ENCODE data around the gene AZGP1. TPM values are rescaled to one million over a fixed set of nuclear protein-coding genes. Genes with fewer than 3 reads are reported as not detected.
A peak's percentile ranks its signal among the peaks of the same experiment; 100 is the strongest.

AZGP1 gene
- total RNA-seq, 1 experiment from 2014 or later, result not detected

- BruUV-seq (replicated peaks), result no TSS peak
- TF ChIP-seq CTCF (conservative IDR thresholded peaks at IDR 0.05; ENCODE audit: low read depth, low read length) (no peak), EZH2 (IDR thresholded peaks at IDR 0.05; ENCODE audit: borderline replicate concordance, low read depth, low read length, poor library complexity, severe bottlenecking) (no peak)
- intact Hi-C loops (cut with micrococcal nuclease; ENCODE audit: unreplicated experiment), result no loop called here
- Histone ChIP-seq H3K36me3 (ENCODE audit: insufficient read depth, low read length, poor library complexity, severe bottlenecking) (no peaks in the 10 kb centered on the region), H3K4me1 (ENCODE audit: insufficient read depth, low read length, poor library complexity, severe bottlenecking) (peaks cover 5% of the 10 kb centered on the region), H3K27ac (ENCODE audit: low read depth, low read length, poor library complexity, severe bottlenecking) (no peak overlapping the region), H3K4me3 (ENCODE audit: low read depth, low read length, poor library complexity, severe bottlenecking) (no peak overlapping the region), H3K9me3 (ENCODE audit: low read depth, low read length, poor library complexity, severe bottlenecking) (no peaks in the 10 kb centered on the region), H3K27me3 (replicated peaks; ENCODE audit: insufficient read depth, low read depth, low read length, poor library complexity) (peaks cover 46% of the 10 kb centered on the region)
- DNase-seq (ENCODE audit: low spot score), result no peak
- CTCF ChIA-PET, result no interaction called here
- POLR2A ChIA-PET (ENCODE audit: low non-redundant PET), result no interaction called here
Measured at GRCh38 chr7:99926321-99926720, 49.5 kb downstream of the AZGP1 start.

- Histone ChIP-seq H3K27me3 (replicated peaks; ENCODE audit: insufficient read depth, low read depth, low read length, poor library complexity) (peaks cover 37% of the 10 kb centered on the region), H3K4me1 (ENCODE audit: insufficient read depth, low read length, poor library complexity, severe bottlenecking) (peaks cover 1% of the 10 kb centered on the region), H3K4me3 (ENCODE audit: low read depth, low read length, poor library complexity, severe bottlenecking) (no peak overlapping the region), H3K9me3 (ENCODE audit: low read depth, low read length, poor library complexity, severe bottlenecking) (no peaks in the 10 kb centered on the region), H3K27ac (ENCODE audit: low read depth, low read length, poor library complexity, severe bottlenecking) (no peak overlapping the region), H3K36me3 (ENCODE audit: insufficient read depth, low read length, poor library complexity, severe bottlenecking) (no peaks in the 10 kb centered on the region)
- ChIA-PET POLR2A (ENCODE audit: low non-redundant PET) (interaction anchor here (0.7 kb wide), 1 partner anchor 12 kb away, joined by 3 read pairs; no protein-coding TSS in a partner anchor), CTCF (no interaction called here)
- no peak for DNase-seq (ENCODE audit: low spot score)
- TF ChIP-seq CTCF (conservative IDR thresholded peaks at IDR 0.05; ENCODE audit: low read depth, low read length) (no peak), EZH2 (IDR thresholded peaks at IDR 0.05; ENCODE audit: borderline replicate concordance, low read depth, low read length, poor library complexity, severe bottlenecking) (no peak)
- intact Hi-C loops (cut with micrococcal nuclease; ENCODE audit: unreplicated experiment), result no loop called here
- BruUV-seq (replicated peaks), result no TSS peak
Measured at GRCh38 chr7:99923200-99923599, 52.6 kb downstream of the AZGP1 start.

- CTCF ChIA-PET, result no interaction called here
- BruUV-seq (replicated peaks), result no TSS peak
- Histone ChIP-seq H3K4me3 (ENCODE audit: low read depth, low read length, poor library complexity, severe bottlenecking) (peak overlapping the region; percentile 81), H3K4me1 (ENCODE audit: insufficient read depth, low read length, poor library complexity, severe bottlenecking) (peaks cover 7% of the 10 kb centered on the region), H3K36me3 (ENCODE audit: insufficient read depth, low read length, poor library complexity, severe bottlenecking) (no peaks in the 10 kb centered on the region), H3K27me3 (replicated peaks; ENCODE audit: insufficient read depth, low read depth, low read length, poor library complexity) (peaks cover 8% of the 10 kb centered on the region), H3K9me3 (ENCODE audit: low read depth, low read length, poor library complexity, severe bottlenecking) (no peaks in the 10 kb centered on the region), H3K27ac (ENCODE audit: low read depth, low read length, poor library complexity, severe bottlenecking) (peak overlapping the region; percentile 85)
- DNase-seq (ENCODE audit: low spot score), result no peak
- no peak for TF ChIP-seq CTCF (conservative IDR thresholded peaks at IDR 0.05; ENCODE audit: low read depth, low read length)
- TF ChIP-seq EZH2 (IDR thresholded peaks at IDR 0.05; ENCODE audit: borderline replicate concordance, low read depth, low read length, poor library complexity, severe bottlenecking), result no peak
- intact Hi-C loops (cut with micrococcal nuclease; ENCODE audit: unreplicated experiment), result no loop called here
- POLR2A ChIA-PET (ENCODE audit: low non-redundant PET), result no interaction called here
Measured at GRCh38 chr7:99920149-99920548, 55.7 kb downstream of the AZGP1 start.

Data from A673 (cell line).